Hematopoietic multipotent progenitor cell treated with erythropoietin and hydrocortisone succinate and interleukin-3 and kit ligand, for 8 days (in vitro differentiated cells): ENCODE measurements around the gene CNTNAP4.

ENCODE experiments used
- DNase-seq: peaks from one replicate; pipeline ENCODE4 v3.0.0-alpha.2; 2015

The CNTNAP4 gene

GRCh38 chr16:76409706-76410105, 132.5 kb downstream of the CNTNAP4 start:
- DNase-seq = no peak

- DNase-seq = no peak
Measured at GRCh38 chr16:76421571-76421970, 144.4 kb downstream of the CNTNAP4 start.

DNA sequence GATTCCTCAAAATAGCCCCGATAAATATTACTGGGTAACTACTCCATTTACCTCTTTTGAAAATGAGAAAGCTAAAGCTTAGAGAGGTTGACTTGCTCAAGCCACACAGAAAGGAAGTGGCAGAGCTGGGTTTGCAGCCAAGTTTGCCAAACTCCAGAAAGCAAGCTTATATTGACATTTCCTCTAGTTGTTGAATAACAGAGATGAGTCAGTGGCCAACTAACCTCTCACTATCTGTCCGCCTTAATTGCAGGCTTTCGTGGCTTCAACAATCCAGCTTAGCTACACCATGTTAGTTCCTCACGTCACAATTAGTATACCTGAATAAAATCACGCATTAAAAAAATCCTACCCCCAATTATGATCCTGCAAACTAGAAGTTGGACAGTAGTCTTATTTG, 151.7 kb downstream of the CNTNAP4 start:
- no peak for DNase-seq

DNA sequence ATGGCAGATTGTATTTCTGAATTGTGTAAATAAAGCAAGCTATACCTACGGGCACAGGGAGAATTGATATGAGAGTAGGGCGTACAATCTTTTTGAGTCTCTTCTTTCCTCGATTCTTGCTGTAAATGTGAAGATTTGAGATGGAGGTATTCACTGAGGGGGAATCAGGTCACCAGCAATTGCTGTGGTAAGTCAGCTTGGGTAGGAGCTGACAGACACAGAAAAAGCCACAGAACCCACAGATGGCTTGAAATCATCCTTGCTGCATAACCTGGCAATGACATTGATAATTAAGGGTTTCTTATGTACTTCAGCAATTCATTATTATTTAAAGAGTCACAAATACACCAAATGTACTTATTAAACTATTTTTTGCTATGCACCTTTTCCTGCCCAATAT, 164.2 kb downstream of the CNTNAP4 start:
- DNase-seq = no peak

GRCh38 chr16:76441876-76442275, 164.7 kb downstream of the CNTNAP4 start:
- no peak for DNase-seq

DNA sequence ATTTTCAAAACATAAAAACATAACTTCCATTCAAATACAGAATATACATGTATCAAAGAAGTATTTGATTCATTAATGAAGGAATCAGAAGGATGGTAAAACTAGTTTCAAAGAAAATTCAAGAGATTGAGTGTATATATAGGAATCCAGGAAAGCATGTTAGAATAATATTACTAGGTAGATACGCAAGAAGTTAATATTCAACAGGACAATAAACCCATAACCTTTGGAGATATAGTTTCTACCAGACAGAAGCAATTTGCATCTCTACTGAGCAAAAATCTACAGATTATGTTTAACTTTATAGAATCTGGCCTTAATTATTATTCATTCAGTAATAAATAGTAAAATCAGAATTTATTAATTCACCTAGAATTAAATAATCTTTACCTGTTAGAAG, 166.8 kb downstream of the CNTNAP4 start:
- no peak for DNase-seq

DNA sequence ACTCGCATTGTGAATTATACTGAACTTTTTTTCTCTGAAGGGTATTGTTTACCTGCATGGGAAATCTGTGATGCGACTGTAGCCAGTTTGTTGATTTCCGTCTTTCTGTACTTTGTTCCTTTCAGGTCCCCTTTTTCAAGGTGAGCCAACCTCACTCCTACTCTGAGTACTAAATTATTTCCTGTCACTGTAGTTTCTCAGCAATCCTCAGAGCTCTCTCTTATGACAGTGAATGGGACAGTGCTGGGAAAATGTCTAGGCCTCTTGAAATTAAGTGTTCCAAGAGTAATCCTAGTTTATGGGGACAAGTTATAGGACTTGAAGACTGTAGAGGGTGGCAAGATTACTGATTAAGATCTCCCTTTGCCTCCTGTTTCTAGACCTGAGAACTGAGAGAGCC, 167.6 kb downstream of the CNTNAP4 start:
- DNase-seq = no peak

- DNase-seq = no peak
Measured at GRCh38 chr16:76445815-76446214, 168.6 kb downstream of the CNTNAP4 start.

DNA sequence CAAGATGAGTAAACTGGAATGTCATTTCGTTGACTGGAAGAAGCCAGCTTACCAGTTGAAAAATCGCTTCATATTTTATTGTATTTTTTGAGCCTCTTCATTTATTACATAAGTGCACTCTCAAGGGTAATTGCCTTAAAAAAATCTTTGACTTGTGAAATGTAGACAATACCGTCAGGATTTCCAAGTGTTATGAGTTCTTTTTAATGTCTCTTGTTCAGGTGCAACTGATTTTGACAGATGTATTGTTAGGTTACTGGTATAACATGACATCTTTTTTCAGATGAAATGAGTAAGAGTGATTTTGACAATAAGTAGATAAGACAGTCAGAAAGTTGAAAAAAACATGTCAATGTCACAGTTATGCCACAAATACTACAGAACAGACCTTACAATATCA, 169.1 kb downstream of the CNTNAP4 start:
- no peak for DNase-seq

DNA sequence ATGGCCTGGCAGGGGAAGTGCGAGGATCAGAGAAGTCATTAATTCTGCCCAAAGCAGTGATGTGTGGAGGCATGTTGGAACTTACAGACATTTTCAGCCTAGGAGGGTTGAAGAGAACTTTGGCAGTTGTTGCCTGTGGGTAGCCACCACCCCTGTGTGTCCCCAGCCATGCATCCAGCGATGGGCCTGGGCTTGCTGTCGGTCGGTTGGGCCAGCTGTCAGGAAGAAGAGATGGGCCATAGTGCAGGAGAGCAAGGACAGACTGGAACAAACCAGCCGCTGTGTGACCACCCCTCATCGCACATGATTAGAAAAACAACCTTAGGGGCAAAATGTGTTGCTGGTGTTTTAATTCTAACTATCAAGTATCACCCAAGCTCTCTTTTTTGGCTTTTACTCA, 173.7 kb downstream of the CNTNAP4 start:
- DNase-seq = no peak

DNA sequence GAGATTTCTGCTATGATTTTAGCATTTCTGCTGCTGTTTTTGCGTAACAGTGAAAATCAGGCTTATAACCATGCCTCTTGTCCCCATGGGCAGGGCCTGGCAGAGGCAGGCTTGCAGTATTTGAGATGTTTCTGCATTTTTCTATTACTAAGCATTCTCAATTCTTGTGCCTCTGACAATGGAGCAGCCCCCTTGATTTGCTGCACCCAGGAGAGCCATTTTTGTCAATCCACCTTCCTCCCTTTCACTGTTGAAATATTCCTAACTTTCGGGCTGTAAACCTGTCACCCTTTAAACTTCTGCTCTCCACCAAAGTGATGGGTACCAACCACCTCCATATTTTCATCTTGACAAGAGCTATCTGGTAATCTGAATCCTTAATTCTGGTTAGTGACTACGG, 178.1 kb downstream of the CNTNAP4 start:
- DNase-seq = no peak

GRCh38 chr16:76456016-76456415, 178.8 kb downstream of the CNTNAP4 start:
- DNase-seq = no peak

- DNase-seq = no peak
Measured at GRCh38 chr16:76459111-76459510, 181.9 kb downstream of the CNTNAP4 start.

DNA sequence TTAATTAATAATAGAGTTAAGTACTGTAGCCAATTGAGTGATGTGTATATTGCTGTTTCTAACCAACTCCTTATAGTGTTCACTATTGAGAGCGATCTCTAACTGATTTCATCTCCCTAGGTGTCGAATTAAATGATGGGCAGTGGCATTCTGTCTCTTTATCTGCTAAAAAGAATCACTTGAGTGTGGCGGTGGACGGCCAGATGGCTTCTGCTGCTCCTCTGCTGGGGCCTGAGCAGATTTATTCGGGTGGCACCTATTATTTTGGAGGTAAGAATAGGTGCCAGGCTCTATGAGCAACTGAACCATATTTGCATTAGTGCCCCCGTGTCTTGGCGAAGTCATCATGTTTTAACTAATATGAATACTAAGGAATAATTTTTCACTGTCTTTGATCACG, 184.6 kb downstream of the CNTNAP4 start:
- no peak for DNase-seq

GRCh38 chr16:76464955-76465620, 187.9 kb downstream of the CNTNAP4 start:
- DNase-seq = no peak

- DNase-seq = no peak
Measured at GRCh38 chr16:76466871-76467270, 189.7 kb downstream of the CNTNAP4 start.

DNA sequence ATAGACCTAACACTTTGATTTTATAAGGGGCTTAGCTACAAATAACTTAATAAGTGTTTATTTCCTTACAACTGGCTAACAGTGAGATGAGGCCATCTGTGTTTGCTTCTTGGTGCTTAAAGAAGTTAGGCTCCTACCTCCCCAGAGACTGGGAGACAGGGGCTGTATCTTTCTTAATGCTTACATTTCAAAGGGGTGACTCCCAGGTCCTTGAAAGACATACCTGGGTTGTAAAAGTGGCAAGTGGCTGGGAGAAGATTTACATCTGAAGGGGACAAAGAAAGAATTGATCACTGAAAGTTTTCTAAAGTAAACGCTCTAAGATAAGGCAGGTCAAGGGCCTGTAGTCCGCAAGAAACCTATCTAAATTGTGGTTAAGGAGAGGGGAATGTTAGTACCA, 196.8 kb downstream of the CNTNAP4 start:
- no peak for DNase-seq

DNA sequence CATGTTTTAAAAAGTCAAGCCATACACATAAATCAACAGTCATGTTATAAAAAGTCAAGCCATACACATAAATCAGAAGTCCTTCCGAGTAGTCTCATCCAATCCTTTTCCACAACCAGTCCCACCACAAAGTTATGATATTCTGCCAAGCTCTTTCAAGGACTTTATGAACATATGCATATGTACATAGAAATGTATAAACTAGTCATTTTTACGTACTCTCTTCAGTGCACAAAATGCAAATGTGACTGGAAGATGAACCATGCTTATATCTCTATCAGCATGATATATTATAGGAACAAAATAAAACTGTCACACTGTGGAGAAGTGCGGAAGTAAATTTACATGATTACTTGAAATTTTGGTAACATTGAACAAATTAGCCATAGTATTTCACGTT, 200.9 kb downstream of the CNTNAP4 start:
- DNase-seq = no peak

DNA sequence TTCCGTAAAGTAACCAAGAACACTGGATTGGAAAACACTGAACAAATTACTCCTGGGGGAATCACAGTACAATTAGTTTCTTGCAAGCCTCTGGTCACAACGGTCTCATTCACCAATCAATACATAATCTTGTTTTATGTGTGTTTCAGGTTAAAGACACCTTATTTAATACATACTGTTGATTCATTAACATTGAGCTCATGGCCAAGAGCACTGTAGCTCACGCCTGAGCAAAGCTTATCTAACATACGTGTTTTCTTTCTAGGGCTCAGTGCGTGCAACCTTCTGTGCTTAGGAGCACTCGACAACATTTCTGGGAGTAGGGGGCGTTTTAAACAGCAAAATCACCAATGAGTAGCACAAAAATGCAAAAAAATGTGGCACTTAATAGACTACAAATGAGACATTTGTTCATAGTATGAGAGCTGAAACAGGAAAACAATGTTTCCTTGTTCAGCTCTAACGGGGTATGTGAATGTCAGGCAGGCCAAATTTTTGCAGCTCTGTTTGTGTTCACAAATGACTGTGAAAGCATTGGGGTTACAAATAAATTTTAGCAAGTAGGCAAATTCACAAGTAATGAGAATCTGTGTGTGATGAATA, 206.2 kb downstream of the CNTNAP4 start:
- DNase-seq = no peak

DNA sequence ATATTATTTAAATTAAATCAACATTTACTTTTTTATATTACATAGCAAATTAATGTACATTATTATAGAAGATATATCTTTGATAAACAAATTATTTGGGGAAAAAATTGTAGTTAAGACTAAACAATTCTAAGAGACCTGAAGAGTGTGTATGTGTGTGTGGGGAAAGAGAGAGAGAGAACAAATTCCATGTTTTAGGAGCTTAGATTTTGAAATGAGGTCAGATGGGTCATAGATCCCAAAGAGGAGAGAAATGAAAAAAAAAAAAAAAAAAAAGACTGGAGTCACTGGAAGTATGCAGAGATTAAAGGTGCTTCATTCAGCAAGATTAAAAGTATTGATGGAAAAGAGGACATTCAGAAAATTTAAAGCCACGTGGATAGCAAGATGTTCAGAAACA, 206.8 kb downstream of the CNTNAP4 start:
- no peak for DNase-seq

DNA sequence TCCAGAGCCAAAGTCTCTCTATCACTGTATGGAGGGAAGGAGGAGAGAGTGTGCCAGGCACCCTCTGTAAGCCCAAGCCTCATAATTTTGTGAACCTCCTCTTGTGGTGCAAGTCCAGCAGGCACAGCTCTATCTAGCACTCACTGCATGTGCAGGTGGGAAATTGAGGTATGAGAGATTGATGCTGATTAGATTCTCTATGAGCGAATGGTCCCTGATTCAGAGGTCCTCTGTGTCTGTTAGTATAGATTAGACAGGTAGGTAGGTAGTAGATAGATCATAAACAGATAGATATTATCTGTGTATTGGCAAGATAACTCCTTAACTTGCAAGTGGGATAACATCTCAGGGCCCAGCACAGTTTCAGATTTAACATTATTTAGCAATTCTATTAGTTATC, 209.5 kb downstream of the CNTNAP4 start:
- DNase-seq = no peak

DNA sequence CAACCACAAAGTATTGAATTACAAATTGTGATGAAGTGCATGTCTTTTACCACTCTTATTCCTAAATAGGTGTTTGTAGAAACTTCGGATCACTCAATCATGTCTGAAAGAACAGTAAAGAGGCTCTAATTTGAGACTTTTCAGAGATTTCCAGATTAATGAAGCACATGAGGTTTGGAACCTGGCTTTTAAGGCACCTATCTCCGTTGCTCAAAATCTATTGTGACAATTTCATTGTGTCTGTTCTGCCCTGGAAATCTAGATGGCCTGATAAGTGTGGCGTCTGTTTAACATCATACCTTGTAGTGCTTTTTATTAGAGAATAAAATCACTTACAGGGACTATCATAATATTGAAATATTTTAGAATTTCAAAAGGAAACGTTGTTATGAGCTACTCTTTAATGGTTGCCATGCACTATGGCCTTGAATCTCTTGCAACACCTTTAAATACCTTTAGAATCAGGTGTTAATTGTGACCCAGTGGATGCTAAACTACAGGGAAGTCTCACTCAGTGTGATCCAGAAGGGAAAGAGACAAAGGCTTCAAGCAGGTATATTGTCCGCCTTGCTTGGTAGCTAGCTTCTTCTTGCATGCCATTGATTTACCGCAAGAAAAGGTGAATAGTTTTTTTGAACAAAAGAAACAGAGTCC, 210.3 kb downstream of the CNTNAP4 start:
- DNase-seq = no peak

DNA sequence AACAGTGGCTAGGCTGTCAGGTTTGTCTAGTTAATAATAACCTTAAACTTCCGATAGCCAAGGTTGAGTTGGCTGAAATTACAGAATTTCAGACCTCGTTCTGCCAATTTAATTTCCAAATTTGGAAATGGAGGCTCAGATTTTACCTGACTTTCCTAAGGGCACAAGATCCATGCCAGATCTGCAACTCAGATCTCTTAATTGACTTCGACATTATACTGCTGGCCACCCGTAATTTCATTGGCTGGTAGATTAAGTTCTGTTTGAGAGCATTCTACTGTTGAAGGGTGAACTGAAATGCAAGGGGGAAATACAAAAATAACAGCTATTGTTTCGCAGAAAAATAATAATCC, 210.8 kb downstream of the CNTNAP4 start:
- no peak for DNase-seq

- DNase-seq = no peak
Measured at GRCh38 chr16:76490036-76490639, 212.9 kb downstream of the CNTNAP4 start.
